Stimulated activated naive CD8-positive, alpha-beta T cell treated with anti-CD3 and anti-CD28 coated beads, Interleukin-15, amount 100 ng/mL, for 72 hours (primary cell): Measurements from ENCODE around the gene SLC35F6.
A peak's percentile ranks its signal among the peaks of the same experiment; 100 is the strongest.
"Not testable (repeated sequence)": the region's sequence is repeated elsewhere in the genome, so short reads cannot be mapped to it uniquely, and the experiment has no call there.

Experiments used
- ATAC-seq: fragments of 150-1000 bp; cut with Tn5 transposase; 2 replicates; pipeline ENCODE4 v1.10.0; 2021; ENCODE audit warnings: mild to moderate bottlenecking, moderate library complexity
- DNase-seq, 2 donors: peaks; one replicate each; pipeline ENCODE4 v3.0.0; 2021 to 2022
- H3K27ac Mint-ChIP-seq, 2 donors: one replicate each; pipeline ENCODE4 v1.8.0; 2022; ENCODE audit warnings: mild to moderate bottlenecking in 2 of 2, mixed read lengths in 2 of 2, moderate library complexity in 2 of 2
- H3K27me3 Mint-ChIP-seq: one replicate; pipeline ENCODE4 v1.8.0; 2022; ENCODE audit warnings: mixed read lengths
- H3K4me1 Mint-ChIP-seq: one replicate; pipeline ENCODE4 v1.8.0; 2022; ENCODE audit warnings: mild to moderate bottlenecking, mixed read lengths
- H3K4me3 Mint-ChIP-seq, 2 donors: one replicate each; pipeline ENCODE4 v1.8.0; 2022; ENCODE audit warnings: mild to moderate bottlenecking in 2 of 2, mixed read lengths in 2 of 2, moderate library complexity in 1 of 2
- H3K9me3 Mint-ChIP-seq, 2 donors: one replicate each; pipeline ENCODE4 v1.8.0; 2022; ENCODE audit warnings: mixed read lengths in 2 of 2

SLC35F6 gene

GRCh38 chr2:26780203-26780760 is 16.2 kb downstream of the SLC35F6 start:
- no peak overlapping the region for H3K27ac Mint-ChIP-seq
- ATAC-seq: no peak
- DNase-seq: no peak
- H3K4me3 Mint-ChIP-seq: no peak overlapping the region
- no peaks in the 10 kb centered on the region for H3K27me3 Mint-ChIP-seq
- H3K9me3 Mint-ChIP-seq: no peaks in the 10 kb centered on the region
- H3K4me1 Mint-ChIP-seq: peaks cover 9% of the 10 kb centered on the region

GRCh38 chr2:26782876-26783704 is 19.0 kb downstream of the SLC35F6 start:
- H3K9me3 Mint-ChIP-seq: no peaks in the 10 kb centered on the region
- H3K27ac Mint-ChIP-seq: no peak overlapping the region
- H3K4me3 Mint-ChIP-seq: no peak overlapping the region
- no peak for DNase-seq
- H3K4me1 Mint-ChIP-seq: peaks cover 23% of the 10 kb centered on the region
- ATAC-seq: no peak
- H3K27me3 Mint-ChIP-seq: peaks cover 9% of the 10 kb centered on the region

GRCh38 chr2:26784570-26785234 is 20.6 kb downstream of the SLC35F6 start:
- ATAC-seq: no peak

GRCh38 chr2:26785431-26786206 is 21.5 kb downstream of the SLC35F6 start, which contains the start of gene CENPA:
Gene CENPA, plus strand, starts transcription at chr2:26786056. Its CDS starts 141 bp downstream, at chr2:26786197.
- Mint-ChIP-seq H3K27me3 (peaks cover 22% of the 10 kb centered on the region), H3K9me3 (peaks cover under 1 to 2% of the 10 kb centered on the region in 2 donors), H3K27ac (peak within 1 kb of the TSS; percentile 90 to 95), H3K4me3 (peak within 1 kb of the TSS; percentile 94 to 96), H3K4me1 (peaks cover 32% of the 10 kb centered on the region)
- peak; percentile 93 to 96 for DNase-seq
- peak; percentile 99 for ATAC-seq

More at GRCh38 chr2:26784570-26785234, 20.6 kb downstream of the SLC35F6 start:
- H3K27ac Mint-ChIP-seq: no peak overlapping the region
- H3K9me3 Mint-ChIP-seq: no peaks in the 10 kb centered on the region
- H3K4me1 Mint-ChIP-seq: peaks cover 31% of the 10 kb centered on the region
- peaks cover 22% of the 10 kb centered on the region for H3K27me3 Mint-ChIP-seq
- H3K4me3 Mint-ChIP-seq: peak overlapping the region; percentile 94 to 96
- DNase-seq: no peak

- H3K9me3 Mint-ChIP-seq: peaks cover 5 to 7% of the 10 kb centered on the region in 2 donors
- no peak for ATAC-seq
Observed at GRCh38 chr2:26786207-26787028, 22.3 kb downstream of the SLC35F6 start.

GRCh38 chr2:26792720-26793119 is 28.6 kb downstream of the SLC35F6 start:
- H3K4me3 Mint-ChIP-seq: no peak overlapping the region
- DNase-seq (no peak), ATAC-seq (no peak)
- no peak overlapping the region for H3K27ac Mint-ChIP-seq
- peaks cover 17% of the 10 kb centered on the region for H3K27me3 Mint-ChIP-seq
- H3K4me1 Mint-ChIP-seq: peaks cover 18% of the 10 kb centered on the region
- peaks cover 5 to 7% of the 10 kb centered on the region in 2 donors for H3K9me3 Mint-ChIP-seq

More at GRCh38 chr2:26786207-26787028, 22.3 kb downstream of the SLC35F6 start:
- Mint-ChIP-seq H3K27me3 (peaks cover 22% of the 10 kb centered on the region), H3K27ac (peak overlapping the region; percentile 90 to 95), H3K4me1 (peaks cover 32% of the 10 kb centered on the region), H3K4me3 (peak overlapping the region; percentile 94 to 96)
- DNase-seq: no peak

GRCh38 chr2:26793518-26793917 is 29.4 kb downstream of the SLC35F6 start:
- no peak overlapping the region for H3K4me3 Mint-ChIP-seq
- H3K9me3 Mint-ChIP-seq: peaks cover 5 to 7% of the 10 kb centered on the region in 2 donors
- H3K4me1 Mint-ChIP-seq: peaks cover 10% of the 10 kb centered on the region
- DNase-seq: no peak
- no peak overlapping the region for H3K27ac Mint-ChIP-seq
- peaks cover 9% of the 10 kb centered on the region for H3K27me3 Mint-ChIP-seq
- no peak for ATAC-seq

- not testable (repeated sequence) for DNase-seq, ATAC-seq, H3K9me3 Mint-ChIP-seq, H3K27me3 Mint-ChIP-seq, H3K4me1 Mint-ChIP-seq, H3K27ac Mint-ChIP-seq, H3K4me3 Mint-ChIP-seq
Observed at GRCh38 chr2:26795135-26795534, 31.1 kb downstream of the SLC35F6 start.

- Mint-ChIP-seq H3K4me1 (no peaks in the 10 kb centered on the region), H3K27me3 (no peaks in the 10 kb centered on the region), H3K9me3 (no peaks in the 10 kb centered on the region), H3K27ac (no peak overlapping the region), H3K4me3 (no peak overlapping the region)
- ATAC-seq: no peak
- no peak for DNase-seq
Observed at GRCh38 chr2:26801328-26801727, 37.2 kb downstream of the SLC35F6 start.

- Mint-ChIP-seq H3K27ac (no peak overlapping the region), H3K4me1 (no peaks in the 10 kb centered on the region), H3K27me3 (no peaks in the 10 kb centered on the region), H3K4me3 (no peak overlapping the region), H3K9me3 (no peaks in the 10 kb centered on the region)
- ATAC-seq (no peak), DNase-seq (no peak)
Observed at GRCh38 chr2:26801796-26802195, 37.7 kb downstream of the SLC35F6 start.

GRCh38 chr2:26805241-26805676 is 41.2 kb downstream of the SLC35F6 start:
- Mint-ChIP-seq H3K4me3 (no peak overlapping the region), H3K9me3 (no peaks in the 10 kb centered on the region), H3K27me3 (no peaks in the 10 kb centered on the region), H3K4me1 (peaks cover 13% of the 10 kb centered on the region), H3K27ac (no peak overlapping the region)
- ATAC-seq: no peak
- DNase-seq: no peak

GRCh38 chr2:26807788-26808460 is 43.8 kb downstream of the SLC35F6 start:
- Mint-ChIP-seq H3K27me3 (no peaks in the 10 kb centered on the region), H3K4me3 (no peak overlapping the region), H3K4me1 (peaks cover 25% of the 10 kb centered on the region), H3K9me3 (no peaks in the 10 kb centered on the region), H3K27ac (no peak overlapping the region)
- ATAC-seq (no peak), DNase-seq (no peak)

- DNase-seq (no peak), ATAC-seq (peak; percentile 69)
- Mint-ChIP-seq H3K4me1 (peaks cover 25% of the 10 kb centered on the region), H3K27me3 (no peaks in the 10 kb centered on the region), H3K9me3 (no peaks in the 10 kb centered on the region), H3K27ac (no peak overlapping the region), H3K4me3 (no peak overlapping the region)
Observed at GRCh38 chr2:26809211-26809610, 45.1 kb downstream of the SLC35F6 start.
